Measurements from ENCODE around the gene TSHZ1. TPM values are rescaled to one million over a fixed set of nuclear protein-coding genes. Genes with fewer than 3 reads are reported as not detected.

Gene TSHZ1
- total RNA-seq, 1 donor from 2014 or later, result 16.3 TPM

DNA sequence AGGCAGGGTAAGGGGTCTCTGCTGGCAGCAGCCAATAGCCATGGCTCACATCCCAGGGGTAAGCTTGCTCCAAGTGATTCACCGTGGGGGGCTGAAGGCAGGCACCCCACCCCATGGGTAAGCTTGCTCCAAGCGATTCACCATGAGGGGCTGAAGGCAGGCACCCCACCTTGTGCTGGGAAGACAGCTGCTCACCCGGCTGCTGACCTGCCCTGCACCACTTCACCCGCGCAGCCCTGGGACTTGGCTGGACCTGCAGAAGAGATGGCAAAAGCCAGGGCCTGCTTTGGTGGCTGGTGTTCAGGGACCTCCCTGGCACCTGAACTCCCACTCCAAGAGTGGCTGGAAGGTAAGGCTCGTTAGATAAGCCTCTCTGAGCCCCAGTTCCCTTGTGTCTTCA is 20.9 kb upstream of the TSHZ1 start:
- TF ChIP-seq, protein P1, sequence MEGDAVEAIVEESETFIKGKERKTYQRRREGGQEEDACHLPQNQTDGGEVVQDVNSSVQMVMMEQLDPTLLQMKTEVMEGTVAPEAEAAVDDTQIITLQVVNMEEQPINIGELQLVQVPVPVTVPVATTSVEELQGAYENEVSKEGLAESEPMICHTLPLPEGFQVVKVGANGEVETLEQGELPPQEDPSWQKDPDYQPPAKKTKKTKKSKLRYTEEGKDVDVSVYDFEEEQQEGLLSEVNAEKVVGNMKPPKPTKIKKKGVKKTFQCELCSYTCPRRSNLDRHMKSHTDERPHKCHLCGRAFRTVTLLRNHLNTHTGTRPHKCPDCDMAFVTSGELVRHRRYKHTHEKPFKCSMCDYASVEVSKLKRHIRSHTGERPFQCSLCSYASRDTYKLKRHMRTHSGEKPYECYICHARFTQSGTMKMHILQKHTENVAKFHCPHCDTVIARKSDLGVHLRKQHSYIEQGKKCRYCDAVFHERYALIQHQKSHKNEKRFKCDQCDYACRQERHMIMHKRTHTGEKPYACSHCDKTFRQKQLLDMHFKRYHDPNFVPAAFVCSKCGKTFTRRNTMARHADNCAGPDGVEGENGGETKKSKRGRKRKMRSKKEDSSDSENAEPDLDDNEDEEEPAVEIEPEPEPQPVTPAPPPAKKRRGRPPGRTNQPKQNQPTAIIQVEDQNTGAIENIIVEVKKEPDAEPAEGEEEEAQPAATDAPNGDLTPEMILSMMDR (IDR thresholded peaks at IDR 0.05; ENCODE audit: unreplicated experiment), result no peak
- Mint-ChIP-seq H3K27ac (ENCODE audit: unreplicated experiment) (no peak overlapping the region), H3K4me3 (ENCODE audit: unreplicated experiment) (no peak overlapping the region), H3K27me3 (ENCODE audit: unreplicated experiment) (peaks cover 5% of the 10 kb centered on the region), H3K9me3 (ENCODE audit: unreplicated experiment) (no peaks in the 10 kb centered on the region), H3K4me1 (ENCODE audit: unreplicated experiment) (peaks cover 12% of the 10 kb centered on the region), H3K36me3 (ENCODE audit: low read depth, unreplicated experiment) (peaks cover 9% of the 10 kb centered on the region)
- DNase-seq (ENCODE audit: low spot score), result no peak

DNA sequence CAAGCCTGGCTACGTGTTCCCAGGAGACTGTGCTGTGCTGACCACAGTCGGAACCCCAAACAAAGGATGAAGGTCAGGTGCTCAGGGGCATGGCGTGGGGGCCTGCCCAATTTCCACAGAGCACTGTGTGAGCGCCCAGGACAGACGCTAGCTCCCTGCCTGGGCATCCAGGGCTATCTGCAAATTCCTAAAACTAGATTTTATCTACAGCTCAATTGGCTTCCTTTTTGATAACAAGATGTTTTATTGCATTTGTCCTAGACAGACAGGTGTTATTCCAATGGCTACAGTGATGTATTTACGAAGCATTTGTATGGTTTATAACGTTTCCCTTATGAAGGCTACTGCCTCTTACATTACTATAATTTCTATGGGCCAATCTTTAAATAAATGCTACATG is 17.7 kb upstream of the TSHZ1 start:
- Mint-ChIP-seq H3K4me3 (ENCODE audit: unreplicated experiment) (no peak overlapping the region), H3K9me3 (ENCODE audit: unreplicated experiment) (no peaks in the 10 kb centered on the region), H3K27ac (ENCODE audit: unreplicated experiment) (no peak overlapping the region), H3K4me1 (ENCODE audit: unreplicated experiment) (peaks cover 2% of the 10 kb centered on the region), H3K27me3 (ENCODE audit: unreplicated experiment) (peaks cover 3% of the 10 kb centered on the region), H3K36me3 (ENCODE audit: low read depth, unreplicated experiment) (peaks cover 4% of the 10 kb centered on the region)
- TF ChIP-seq, protein P1 (IDR thresholded peaks at IDR 0.05; ENCODE audit: unreplicated experiment), result no peak
- DNase-seq (ENCODE audit: low spot score), result no peak

DNA sequence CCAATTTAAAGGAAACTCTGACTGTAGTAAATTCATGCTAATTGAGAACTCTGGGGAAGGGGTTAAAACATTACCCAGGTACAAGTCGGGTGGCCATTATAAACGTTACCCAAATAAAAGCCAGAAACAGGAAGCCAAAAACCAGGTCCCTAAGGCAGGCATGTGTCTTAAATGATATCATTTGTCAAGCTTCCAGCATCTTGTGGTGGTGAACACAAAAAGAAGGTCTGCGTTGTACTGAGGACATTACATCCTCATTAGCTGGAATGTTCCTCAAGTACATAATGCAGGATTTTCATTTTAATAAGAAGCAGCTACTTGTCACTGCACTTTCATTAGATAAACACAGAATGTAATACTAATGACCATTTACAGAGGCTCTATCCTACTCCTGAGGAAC is 12.6 kb upstream of the TSHZ1 start:
- no peak overlapping the region for H3K4me3 Mint-ChIP-seq (ENCODE audit: unreplicated experiment)
- no peaks in the 10 kb centered on the region for H3K4me1 Mint-ChIP-seq (ENCODE audit: unreplicated experiment)
- peaks cover 1% of the 10 kb centered on the region for H3K27me3 Mint-ChIP-seq (ENCODE audit: unreplicated experiment)
- peaks cover 13% of the 10 kb centered on the region for H3K36me3 Mint-ChIP-seq (ENCODE audit: low read depth, unreplicated experiment)
- H3K9me3 Mint-ChIP-seq (ENCODE audit: unreplicated experiment), result no peaks in the 10 kb centered on the region
- TF ChIP-seq, protein P1 (IDR thresholded peaks at IDR 0.05; ENCODE audit: unreplicated experiment), result no peak
- no peak for DNase-seq (ENCODE audit: low spot score)
- no peak overlapping the region for H3K27ac Mint-ChIP-seq (ENCODE audit: unreplicated experiment)

DNA sequence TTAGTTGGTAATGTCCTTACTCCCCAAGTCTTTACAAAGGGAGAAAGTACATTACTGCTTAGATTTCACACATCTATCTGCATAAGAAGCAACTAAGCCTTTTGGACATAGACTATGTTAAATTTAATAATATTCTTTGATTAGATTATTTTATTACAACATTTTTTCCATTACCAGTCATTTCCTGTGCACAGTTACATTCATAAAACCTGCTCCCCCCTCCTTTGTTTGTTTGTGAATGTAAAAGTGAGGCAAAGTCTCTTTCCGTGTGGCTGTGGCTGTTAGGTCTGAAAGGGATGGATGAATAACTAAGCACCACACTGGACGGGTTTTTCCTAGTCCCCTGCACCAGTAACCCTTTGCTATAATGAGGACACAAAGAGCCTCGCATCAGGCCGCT is 11.3 kb upstream of the TSHZ1 start:
- DNase-seq (ENCODE audit: low spot score), result no peak
- H3K4me3 Mint-ChIP-seq (ENCODE audit: unreplicated experiment), result no peak overlapping the region
- peaks cover 13% of the 10 kb centered on the region for H3K36me3 Mint-ChIP-seq (ENCODE audit: low read depth, unreplicated experiment)
- H3K27me3 Mint-ChIP-seq (ENCODE audit: unreplicated experiment), result peaks cover 1% of the 10 kb centered on the region
- H3K27ac Mint-ChIP-seq (ENCODE audit: unreplicated experiment), result no peak overlapping the region
- no peaks in the 10 kb centered on the region for H3K4me1 Mint-ChIP-seq (ENCODE audit: unreplicated experiment)
- H3K9me3 Mint-ChIP-seq (ENCODE audit: unreplicated experiment), result no peaks in the 10 kb centered on the region
- TF ChIP-seq, protein P1 (IDR thresholded peaks at IDR 0.05; ENCODE audit: unreplicated experiment), result no peak

DNA sequence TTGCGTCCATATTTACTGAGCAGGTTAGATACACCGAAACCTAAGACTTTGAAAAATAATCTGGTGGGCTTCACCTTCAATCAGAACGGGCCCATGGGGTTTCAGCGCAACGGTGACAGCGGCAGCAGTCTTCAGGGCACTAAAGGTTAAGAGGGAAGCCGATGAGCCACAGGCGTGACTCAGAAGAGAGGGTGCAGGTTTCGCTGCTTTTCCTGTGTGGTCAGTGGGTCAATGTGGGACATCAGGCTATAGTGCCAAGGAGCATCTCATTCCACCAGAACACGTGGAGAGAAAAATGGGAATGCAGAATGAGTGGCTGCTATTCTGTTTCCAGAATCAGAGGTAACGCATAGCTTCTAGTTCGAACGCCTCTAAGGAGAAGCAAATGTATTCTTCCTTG is 10.5 kb upstream of the TSHZ1 start:
- no peak overlapping the region for H3K27ac Mint-ChIP-seq (ENCODE audit: unreplicated experiment)
- TF ChIP-seq, protein P1 (IDR thresholded peaks at IDR 0.05; ENCODE audit: unreplicated experiment), result no peak
- peaks cover 13% of the 10 kb centered on the region for H3K36me3 Mint-ChIP-seq (ENCODE audit: low read depth, unreplicated experiment)
- H3K9me3 Mint-ChIP-seq (ENCODE audit: unreplicated experiment), result no peaks in the 10 kb centered on the region
- peaks cover under 1% of the 10 kb centered on the region for H3K4me1 Mint-ChIP-seq (ENCODE audit: unreplicated experiment)
- no peak overlapping the region for H3K4me3 Mint-ChIP-seq (ENCODE audit: unreplicated experiment)
- peaks cover 2% of the 10 kb centered on the region for H3K27me3 Mint-ChIP-seq (ENCODE audit: unreplicated experiment)
- DNase-seq (ENCODE audit: low spot score), result no peak
